Measurements from ENCODE around the gene JAZF1. TPM values are rescaled to one million over a fixed set of nuclear protein-coding genes. Genes with fewer than 3 reads are reported as not detected.

Gene JAZF1
- total RNA-seq, 1 experiment from 2014 or later, result 9.1 TPM

DNA sequence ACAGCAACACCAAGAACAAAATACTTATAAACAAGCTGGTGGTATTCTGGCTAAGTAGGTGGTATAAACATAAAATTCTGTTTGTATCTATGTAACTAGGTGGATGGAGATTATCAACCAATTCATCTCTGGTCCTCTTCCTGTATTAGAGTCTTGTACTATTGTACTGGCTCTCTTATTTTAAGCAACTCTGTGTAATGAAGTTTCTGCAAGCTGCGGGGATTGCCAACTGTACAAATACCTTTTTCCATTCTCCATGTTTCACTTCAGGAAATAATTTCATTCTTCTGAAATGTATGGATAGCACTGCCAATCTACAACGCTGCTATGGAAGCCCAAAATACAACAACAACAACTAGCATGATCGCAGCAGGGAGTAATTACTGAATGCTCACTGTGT, 44.8 kb downstream of the JAZF1 start:
- Histone ChIP-seq H3K79me1 (ENCODE audit: insufficient read depth, low read depth, low read length, poor library complexity, severe bottlenecking) (no peaks in the 10 kb centered on the region), H4K8ac (replicated peaks; ENCODE audit: insufficient read length, low read depth, low read length) (no peak overlapping the region)
- no peaks in the 10 kb centered on the region for H3K36me3 Mint-ChIP-seq (ENCODE audit: insufficient read depth in 1 of 3, low read depth in 3 of 3)

More for the DNA sequence above, 44.8 kb downstream of the JAZF1 start:
- Histone ChIP-seq H4K91ac (ENCODE audit: insufficient read length, low read depth, low read length) (no peak overlapping the region), H3K9ac (ENCODE audit: extremely low read depth, insufficient read length, low read length) (no peak overlapping the region), H2BK120ac (ENCODE audit: low read depth, low read length, poor library complexity, severe bottlenecking) (no peak overlapping the region), H3K9me3 (ENCODE audit: control insufficient read depth, low read depth, low read length) (no peaks in the 10 kb centered on the region), H2AFZ (ENCODE audit: low read length) (no peak overlapping the region), H4K20me1 (ENCODE audit: control insufficient read depth, insufficient read depth, insufficient read length) (no peaks in the 10 kb centered on the region), H2AK5ac (ENCODE audit: insufficient read length, low read length) (no peak overlapping the region), H3K18ac (ENCODE audit: insufficient read length, low read depth, low read length) (no peak overlapping the region), H3K4ac (ENCODE audit: low read depth, low read length) (no peak overlapping the region), H3K4me2 (ENCODE audit: insufficient read depth, insufficient read length, low read length) (no peak overlapping the region), H3K56ac (ENCODE audit: insufficient read length, low read depth, low read length) (no peak overlapping the region), H2BK12ac (ENCODE audit: insufficient read length, low read depth, low read length) (no peak overlapping the region), H3K4me1 (ENCODE audit: insufficient read depth, low read length) (no peaks in the 10 kb centered on the region; the same call in 1 of the 2 replicates), H3K27me3 (ENCODE audit: insufficient read depth, low read length) (no peaks in the 10 kb centered on the region), H2BK20ac (ENCODE audit: low read depth, low read length, poor library complexity, severe bottlenecking) (no peak overlapping the region), H2BK15ac (ENCODE audit: low read depth, low read length) (no peak overlapping the region), H3K27ac (ENCODE audit: insufficient read length, low read depth, low read length) (no peak overlapping the region), H2BK5ac (ENCODE audit: insufficient read length, low read length) (no peak overlapping the region), H3K79me2 (ENCODE audit: insufficient read depth, low read length) (no peaks in the 10 kb centered on the region), H3T11ph (ENCODE audit: low read length) (no peak overlapping the region), H3K23ac (ENCODE audit: insufficient read length, low read depth, low read length) (no peak overlapping the region), H3K14ac (ENCODE audit: insufficient read depth, low read length) (no peak overlapping the region), H4K5ac (ENCODE audit: insufficient read length, low read depth, low read length) (no peak overlapping the region), H3K23me2 (ENCODE audit: insufficient read length, low read depth, low read length, poor library complexity, severe bottlenecking) (no peaks in the 10 kb centered on the region)
- Mint-ChIP-seq H3K9me3 (no peaks in the 10 kb centered on the region), H3K27ac (no peak overlapping the region), H3K4me1 (peaks cover 7 to 12% of the 10 kb centered on the region in 2 experiments), H3K4me3 (no peak overlapping the region), H3K27me3 (ENCODE audit: low read depth) (no peaks in the 10 kb centered on the region)
- no CpG with 5 or more reads among the region's 3 CpGs for WGBS (ENCODE audit: extremely low coverage, insufficient read length, low lambda C conversion rate)
- no peak for TF ChIP-seq CTCF (conservative IDR thresholded peaks at IDR 0.05)
- no peak for DNase-seq
